Keratinocyte (primary cell): ENCODE results near the gene ACSF3.

ENCODE experiments used
- EZH2 ChIP-seq: IDR thresholded peaks from one replicate; pipeline ENCODE4 v1.6.1; 2012; ENCODE audit warnings: inconsistent platforms, mild to moderate bottlenecking, low read length, moderate library complexity
- TF ChIP-seq, protein P1 (sequence below), 3 experiments: IDR thresholded peaks in 1 of 3; conservative IDR thresholded peaks in 1 of 3; optimal IDR thresholded peaks in 1 of 3; 2 replicates in 2 of 3; 3 replicates in 1 of 3; pipeline versions ENCODE3 to v1.5.1; 2011; ENCODE audit warnings: low read length in 3 of 3, mild to moderate bottlenecking in 3 of 3, moderate library complexity in 2 of 3, control low read depth in 1 of 3, inconsistent platforms in 1 of 3; ENCODE audit not compliant: insufficient read depth in 2 of 3; ENCODE audit errors: extremely low read depth in 1 of 3

GRCh38 chr16:89102041-89102471 lies 8.4 kb downstream of the ACSF3 start:
- TF ChIP-seq, protein P1, sequence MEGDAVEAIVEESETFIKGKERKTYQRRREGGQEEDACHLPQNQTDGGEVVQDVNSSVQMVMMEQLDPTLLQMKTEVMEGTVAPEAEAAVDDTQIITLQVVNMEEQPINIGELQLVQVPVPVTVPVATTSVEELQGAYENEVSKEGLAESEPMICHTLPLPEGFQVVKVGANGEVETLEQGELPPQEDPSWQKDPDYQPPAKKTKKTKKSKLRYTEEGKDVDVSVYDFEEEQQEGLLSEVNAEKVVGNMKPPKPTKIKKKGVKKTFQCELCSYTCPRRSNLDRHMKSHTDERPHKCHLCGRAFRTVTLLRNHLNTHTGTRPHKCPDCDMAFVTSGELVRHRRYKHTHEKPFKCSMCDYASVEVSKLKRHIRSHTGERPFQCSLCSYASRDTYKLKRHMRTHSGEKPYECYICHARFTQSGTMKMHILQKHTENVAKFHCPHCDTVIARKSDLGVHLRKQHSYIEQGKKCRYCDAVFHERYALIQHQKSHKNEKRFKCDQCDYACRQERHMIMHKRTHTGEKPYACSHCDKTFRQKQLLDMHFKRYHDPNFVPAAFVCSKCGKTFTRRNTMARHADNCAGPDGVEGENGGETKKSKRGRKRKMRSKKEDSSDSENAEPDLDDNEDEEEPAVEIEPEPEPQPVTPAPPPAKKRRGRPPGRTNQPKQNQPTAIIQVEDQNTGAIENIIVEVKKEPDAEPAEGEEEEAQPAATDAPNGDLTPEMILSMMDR (optimal IDR thresholded peaks at IDR 0.05 in 1 of 3, IDR thresholded peaks at IDR 0.05 in 1 of 3, conservative IDR thresholded peaks at IDR 0.05 in 1 of 3; ENCODE audit: extremely low read depth in 1 of 3, insufficient read depth in 2 of 3, low read length in 3 of 3) = no peak
- TF ChIP-seq EZH2 = no peak
